ENCODE results near the gene MYO1E. TPM values are rescaled to one million over a fixed set of nuclear protein-coding genes. Genes with fewer than 3 reads are reported as not detected.

MYO1E gene
- total and polyA plus RNA-seq, 2 of the 8 experiments (the other 6 are each of a cell fraction or from before 2014, with no cell fraction given), result 19.6 to 142 TPM

DNA sequence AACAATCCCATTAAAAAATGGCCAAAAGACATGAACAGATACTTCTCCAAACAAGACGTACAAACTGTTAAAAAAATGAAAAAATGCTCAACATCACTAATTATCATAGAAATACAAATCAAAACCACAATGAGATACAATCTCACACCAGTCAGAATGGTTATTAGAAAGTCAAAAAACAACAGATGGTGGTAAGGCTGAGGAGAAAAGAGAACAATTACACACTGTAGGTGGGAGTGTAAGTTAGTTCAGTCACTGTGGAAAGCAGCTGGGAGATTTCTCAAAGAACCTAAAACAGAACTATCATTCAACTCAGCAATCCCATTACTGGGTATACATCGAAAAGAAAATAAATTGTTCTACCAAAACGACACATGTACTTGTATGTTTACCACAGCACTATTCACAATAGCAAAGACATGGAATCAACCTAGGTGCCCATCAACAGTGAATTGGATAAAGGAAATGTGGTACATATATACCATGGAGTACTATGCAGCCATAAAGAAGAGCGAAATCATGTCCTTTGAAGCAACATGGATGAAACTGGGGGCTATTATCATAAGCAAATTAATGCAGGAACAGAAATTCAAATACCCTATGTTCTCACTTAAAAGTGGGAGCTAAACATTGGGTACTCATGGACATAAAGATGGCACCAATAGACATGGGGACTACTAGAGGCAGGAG is 51.5 kb downstream of the MYO1E start (continued):
- TF ChIP-seq EP300 (IDR thresholded peaks at IDR 0.05; ENCODE audit: borderline replicate concordance in 1 of 2, low read depth in 2 of 2, low read length in 2 of 2) (no peak), ZNF274 (IDR thresholded peaks at IDR 0.05; ENCODE audit: borderline replicate concordance, extremely low read depth, low read length) (no peak), ASH2L (IDR thresholded peaks at IDR 0.05; ENCODE audit: low read length) (no peak)
